Measurements from ENCODE around the gene FKBP1C. TPM values are rescaled to one million over a fixed set of nuclear protein-coding genes. Genes with fewer than 3 reads are reported as not detected.

Gene FKBP1C
- total and polyA plus RNA-seq, 2 donors (not counting 3 experiments of a cell fraction or from before 2014, with no cell fraction given), result 2.0 to 7.7 TPM

- no peak overlapping the region for H2AFZ ChIP-seq (ENCODE audit: low read depth, low read length)
- no peaks in the 10 kb centered on the region for H3K9me1 ChIP-seq (replicated peaks; ENCODE audit: control insufficient read depth, extremely low read depth, insufficient read depth, low read length)
- no peak overlapping the region for H3K4me2 ChIP-seq (ENCODE audit: insufficient read depth, low read length)
- no peaks in the 10 kb centered on the region for H3K4me1 ChIP-seq (ENCODE audit: control insufficient read depth, extremely low read depth, insufficient read depth, low read length)
- no peaks in the 10 kb centered on the region for H3K79me2 ChIP-seq (ENCODE audit: control insufficient read depth, insufficient read depth, low read length)
- TF ChIP-seq CTCF (IDR thresholded peaks at IDR 0.05; ENCODE audit: extremely low read depth in 1 of 2, insufficient read depth in 1 of 2, low read depth in 1 of 2, low read length in 2 of 2), result no peak
- TF ChIP-seq MYC (IDR thresholded peaks at IDR 0.05; ENCODE audit: low read depth, low read length), result no peak
- TF ChIP-seq JUN (IDR thresholded peaks at IDR 0.05; ENCODE audit: borderline replicate concordance, insufficient read depth, insufficient read length, low read depth), result no peak
- no peak for TF ChIP-seq FOS (IDR thresholded peaks at IDR 0.05; ENCODE audit: borderline replicate concordance, insufficient read depth, low read length)
- no peak for TF ChIP-seq POLR2AphosphoS5 (IDR thresholded peaks at IDR 0.05; ENCODE audit: insufficient read depth, low read depth, low read length)
- TF ChIP-seq MAX (IDR thresholded peaks at IDR 0.05; ENCODE audit: insufficient read depth, insufficient read length), result no peak
- TF ChIP-seq GATA2 (IDR thresholded peaks at IDR 0.05; ENCODE audit: insufficient read depth, insufficient read length, low read depth, low read length), result no peak
- TF ChIP-seq EZH2 (IDR thresholded peaks at IDR 0.05; ENCODE audit: borderline replicate concordance, low read depth, low read length, severe bottlenecking), result no peak
- TF ChIP-seq POLR2A (IDR thresholded peaks at IDR 0.05; ENCODE audit: low read depth, low read length), result no peak
- H3K27ac ChIP-seq (ENCODE audit: insufficient read depth, low read depth, low read length), result no peak overlapping the region
- H3K9ac ChIP-seq (replicated peaks; ENCODE audit: extremely low read depth, insufficient read depth, low read length), result no peak overlapping the region
- no TSS peak for BruUV-seq (replicated peaks)
- ChIA-PET CTCF (no interaction called here), POLR2A (no interaction called here)
- H3K9me3 ChIP-seq (replicated peaks; ENCODE audit: control insufficient read depth, insufficient read depth, low read length), result no peaks in the 10 kb centered on the region
- no peaks in the 10 kb centered on the region for H4K20me1 ChIP-seq (replicated peaks; ENCODE audit: control insufficient read depth, extremely low read depth, insufficient read depth, low read length)
- no peak overlapping the region for H3K4me3 ChIP-seq (replicated peaks in 1 of 3; ENCODE audit: insufficient read depth in 1 of 3, low read depth in 1 of 3, low read length in 3 of 3)
- no peaks in the 10 kb centered on the region for H3K36me3 ChIP-seq (ENCODE audit: control insufficient read depth in 2 of 2, extremely low read depth in 1 of 2, insufficient read depth in 2 of 2, low read length in 2 of 2)
- no peaks in the 10 kb centered on the region for H3K27me3 ChIP-seq (ENCODE audit: control insufficient read depth in 2 of 2, insufficient read depth in 2 of 2, low read length in 2 of 2)
- no peak for FAIRE-seq
- intact Hi-C loops (cut with micrococcal nuclease) (no loop called here), dilution Hi-C loops (cut with MboI; ENCODE audit: extremely low pct_ligation_motif_present, low sequenced_read_pairs) (no loop called here)
- DNase-seq (ENCODE audit: low read depth, low spot score), result no peak
Observed at GRCh38 chr6:63246581-63246980, 35.3 kb downstream of the FKBP1C start.

All from endothelial cell of umbilical vein (primary cell).